Activated CD4-positive, alpha-beta memory T cell treated with anti-CD3 and anti-CD28 coated beads, Interleukin-2, amount 10 ng/mL, durations not matched to agents 7 days and 5 days (primary cell): ENCODE data around the gene FBXO48. TPM values are rescaled to one million over a fixed set of nuclear protein-coding genes. Genes with fewer than 3 reads are reported as not detected.
A peak's percentile ranks its signal among the peaks of the same experiment; 100 is the strongest.

Experiments
- CTCF ChIA-PET: fragments of 350-600 bp; sonication (Branson Sonifier 250); formaldehyde crosslinking; loops from one replicate; lab custom pipeline; 2021; ENCODE audit warnings: antibody characterized with exemption, inconsistent platforms; lab: Charles Lee
- POLR2A ChIA-PET: fragments of 350-600 bp; sonication (Branson Sonifier 250); formaldehyde crosslinking; loops from one replicate; lab custom pipeline; 2021; ENCODE audit warnings: antibody characterized with exemption; lab: Charles Lee
- DNase-seq: peaks from one replicate; pipeline ENCODE4 v3.0.0-alpha.2; 2020
- H3K27ac Mint-ChIP-seq: one replicate; pipeline ENCODE4 v1.8.0; 2021; ENCODE audit warnings: mild to moderate bottlenecking, mixed read lengths
- H3K27me3 Mint-ChIP-seq: one replicate; pipeline ENCODE4 v1.8.0; 2021; ENCODE audit warnings: mixed read lengths
- H3K36me3 Mint-ChIP-seq: one replicate; pipeline ENCODE4 v1.8.0; 2021; ENCODE audit warnings: low read depth, mixed read lengths
- H3K4me1 Mint-ChIP-seq: one replicate; pipeline ENCODE4 v1.8.0; 2021; ENCODE audit warnings: mixed read lengths
- H3K4me3 Mint-ChIP-seq: one replicate; pipeline ENCODE4 v1.8.0; 2021; ENCODE audit warnings: mild to moderate bottlenecking, mixed read lengths
- H3K9me3 Mint-ChIP-seq: one replicate; pipeline ENCODE4 v1.8.0; 2021; ENCODE audit warnings: mixed read lengths
- total RNA-seq, 2 experiments: library from RNA; stranded (reverse); gene quantifications; one replicate each; pipeline ENCODE4 v1.2.3, GENCODE V29; 2021

The FBXO48 gene
- 1 to 10 TPM; 5.0 to 5.4 TPM for total RNA-seq

GRCh38 chr2:68467077-68467960 lies at the start of gene FBXO48, which contains the start of gene APLF:
Gene FBXO48, minus strand, starts transcription at chr2:68467294. Its CDS starts 2,149 bp downstream, at chr2:68465145.
Gene APLF, plus strand, starts transcription at chr2:68467585. Its CDS starts 147 bp downstream, at chr2:68467732.
- H3K36me3 Mint-ChIP-seq: peaks cover 11% of the 10 kb centered on the region
- no peaks in the 10 kb centered on the region for H3K9me3 Mint-ChIP-seq
- DNase-seq: peak; percentile 98

GRCh38 chr2:68516051-68516955 lies 49.2 kb upstream of the FBXO48 start:
- no peak overlapping the region for H3K27ac Mint-ChIP-seq
- no peak overlapping the region for H3K4me3 Mint-ChIP-seq
- no peak for DNase-seq
- H3K27me3 Mint-ChIP-seq: no peaks in the 10 kb centered on the region
- H3K36me3 Mint-ChIP-seq: no peaks in the 10 kb centered on the region
- ChIA-PET POLR2A (interaction anchor here (1.1 to 1.2 kb wide), 2 partner anchors 10 to 49 kb away, joined by 3 to 4 read pairs; partner anchors contain the start of gene FBXO48), CTCF (interaction anchor here (0.9 to 2.4 kb wide), 3 partner anchors 28 to 195 kb away, joined by 3 to 13 read pairs (median 6); no protein-coding TSS in a partner anchor)
- peaks cover 17% of the 10 kb centered on the region for H3K4me1 Mint-ChIP-seq
- H3K9me3 Mint-ChIP-seq: no peaks in the 10 kb centered on the region

More at GRCh38 chr2:68467077-68467960, at the start of gene FBXO48, which contains the start of gene APLF:
- Mint-ChIP-seq H3K4me3 (peak within 1 kb of the TSS; percentile 96), H3K27me3 (no peaks in the 10 kb centered on the region), H3K27ac (peak within 1 kb of the TSS; percentile 95), H3K4me1 (peaks cover 47% of the 10 kb centered on the region)
- ChIA-PET POLR2A (interaction anchor here (0.6 to 4.5 kb wide), 37 partner anchors 19 to 1790 kb away, joined by 3 to 35 read pairs (median 5); partner anchors contain the start of genes ARHGAP25, PCYOX1, PNO1 and PPP3R1), CTCF (interaction anchor here (1.1 to 5.3 kb wide), 15 partner anchors 11 to 475 kb away, joined by 3 to 75 read pairs (median 8); no protein-coding TSS in a partner anchor)

- no peaks in the 10 kb centered on the region for H3K9me3 Mint-ChIP-seq
- no peaks in the 10 kb centered on the region for H3K27me3 Mint-ChIP-seq
- no peak overlapping the region for H3K27ac Mint-ChIP-seq
- ChIA-PET CTCF (interaction anchor here (2.4 kb wide), 1 partner anchor 26 kb away, joined by 13 read pairs; no protein-coding TSS in a partner anchor), POLR2A (no interaction called here)
- H3K4me3 Mint-ChIP-seq: no peak overlapping the region
- no peaks in the 10 kb centered on the region for H3K4me1 Mint-ChIP-seq
- no peaks in the 10 kb centered on the region for H3K36me3 Mint-ChIP-seq
- DNase-seq: no peak
These were observed 47.3 kb upstream of the FBXO48 start for GRCh38 chr2:68514316-68514929.

GRCh38 chr2:68512966-68513365 lies 45.9 kb upstream of the FBXO48 start:
- H3K36me3 Mint-ChIP-seq: peaks cover 6% of the 10 kb centered on the region
- no peak for DNase-seq
- H3K4me1 Mint-ChIP-seq: no peaks in the 10 kb centered on the region
- H3K9me3 Mint-ChIP-seq: no peaks in the 10 kb centered on the region
- H3K27me3 Mint-ChIP-seq: no peaks in the 10 kb centered on the region
- H3K4me3 Mint-ChIP-seq: no peak overlapping the region
- CTCF ChIA-PET: interaction anchor here (1.4 kb wide), 1 partner anchor 25 kb away, joined by 3 read pairs; no protein-coding TSS in a partner anchor
- H3K27ac Mint-ChIP-seq: no peak overlapping the region
- POLR2A ChIA-PET: no interaction called here

- Mint-ChIP-seq H3K27me3 (no peaks in the 10 kb centered on the region), H3K36me3 (peaks cover 6% of the 10 kb centered on the region), H3K9me3 (no peaks in the 10 kb centered on the region), H3K4me1 (no peaks in the 10 kb centered on the region), H3K27ac (no peak overlapping the region), H3K4me3 (no peak overlapping the region)
- POLR2A ChIA-PET: no interaction called here
- CTCF ChIA-PET: interaction anchor here (1.4 kb wide), 1 partner anchor 25 kb away, joined by 3 read pairs; no protein-coding TSS in a partner anchor
- no peak for DNase-seq
These were observed 45.2 kb upstream of the FBXO48 start for GRCh38 chr2:68512326-68512725.

GRCh38 chr2:68506170-68506569 lies 39.1 kb upstream of the FBXO48 start:
- H3K36me3 Mint-ChIP-seq: peaks cover 14% of the 10 kb centered on the region
- no peak overlapping the region for H3K27ac Mint-ChIP-seq
- no peaks in the 10 kb centered on the region for H3K27me3 Mint-ChIP-seq
- POLR2A ChIA-PET: interaction anchor here (0.7 to 1.8 kb wide), 4 partner anchors 8 to 402 kb away, joined by 4 to 6 read pairs (median 4); partner anchors contain the start of gene APLF
- DNase-seq: no peak
- peaks cover 9% of the 10 kb centered on the region for H3K4me1 Mint-ChIP-seq
- no peaks in the 10 kb centered on the region for H3K9me3 Mint-ChIP-seq
- CTCF ChIA-PET: interaction anchor here (1.4 to 1.7 kb wide), 3 partner anchors 18 to 89 kb away, joined by 3 to 8 read pairs (median 5); no protein-coding TSS in a partner anchor
- no peak overlapping the region for H3K4me3 Mint-ChIP-seq

- Mint-ChIP-seq H3K4me1 (peaks cover 9% of the 10 kb centered on the region), H3K27me3 (no peaks in the 10 kb centered on the region), H3K27ac (no peak overlapping the region), H3K36me3 (peaks cover 14% of the 10 kb centered on the region), H3K4me3 (no peak overlapping the region), H3K9me3 (no peaks in the 10 kb centered on the region)
- ChIA-PET CTCF (interaction anchor here (1.4 to 1.7 kb wide), 2 partner anchors 18 to 89 kb away, joined by 3 to 8 read pairs; no protein-coding TSS in a partner anchor), POLR2A (interaction anchor here (0.7 to 1.8 kb wide), 4 partner anchors 8 to 402 kb away, joined by 4 to 6 read pairs (median 4); partner anchors contain the start of gene APLF)
- no peak for DNase-seq
These were observed 38.6 kb upstream of the FBXO48 start for GRCh38 chr2:68505603-68506159.

- H3K4me3 Mint-ChIP-seq: no peak overlapping the region
- ChIA-PET CTCF (no interaction called here), POLR2A (interaction anchor here (1.0 kb wide), 1 partner anchor 35 kb away, joined by 4 read pairs; the partner anchor contains the start of genes APLF and FBXO48)
- DNase-seq: no peak
- H3K36me3 Mint-ChIP-seq: peaks cover 9% of the 10 kb centered on the region
- no peaks in the 10 kb centered on the region for H3K27me3 Mint-ChIP-seq
- peaks cover under 1% of the 10 kb centered on the region for H3K9me3 Mint-ChIP-seq
- H3K4me1 Mint-ChIP-seq: peaks cover 9% of the 10 kb centered on the region
- no peak overlapping the region for H3K27ac Mint-ChIP-seq
These were observed 34.7 kb upstream of the FBXO48 start for GRCh38 chr2:68501768-68502167.

GRCh38 chr2:68500649-68501048 lies 33.6 kb upstream of the FBXO48 start:
- DNase-seq: no peak
- H3K36me3 Mint-ChIP-seq: peaks cover 6% of the 10 kb centered on the region
- no peaks in the 10 kb centered on the region for H3K27me3 Mint-ChIP-seq
- H3K9me3 Mint-ChIP-seq: peaks cover 6% of the 10 kb centered on the region
- CTCF ChIA-PET: no interaction called here
- POLR2A ChIA-PET: no interaction called here
- H3K4me1 Mint-ChIP-seq: no peaks in the 10 kb centered on the region
- no peak overlapping the region for H3K27ac Mint-ChIP-seq
- no peak overlapping the region for H3K4me3 Mint-ChIP-seq

- Mint-ChIP-seq H3K36me3 (peaks cover 13% of the 10 kb centered on the region), H3K4me3 (no peak overlapping the region), H3K9me3 (peaks cover 16% of the 10 kb centered on the region), H3K4me1 (no peaks in the 10 kb centered on the region), H3K27me3 (no peaks in the 10 kb centered on the region), H3K27ac (no peak overlapping the region)
- ChIA-PET POLR2A (no interaction called here), CTCF (interaction anchor here (0.7 to 1.5 kb wide), 3 partner anchors 11 to 445 kb away, joined by 3 to 6 read pairs (median 3); no protein-coding TSS in a partner anchor)
- DNase-seq: no peak
These were observed 32.0 kb upstream of the FBXO48 start for GRCh38 chr2:68499133-68499532.

- Mint-ChIP-seq H3K36me3 (peaks cover 9% of the 10 kb centered on the region), H3K9me3 (peaks cover 14% of the 10 kb centered on the region), H3K27ac (no peak overlapping the region), H3K4me1 (peaks cover 4% of the 10 kb centered on the region), H3K27me3 (no peaks in the 10 kb centered on the region), H3K4me3 (no peak overlapping the region)
- no peak for DNase-seq
- CTCF ChIA-PET: no interaction called here
- POLR2A ChIA-PET: no interaction called here
These were observed 24.5 kb upstream of the FBXO48 start for GRCh38 chr2:68491582-68491981.
